Measurements from ENCODE around the gene ERVW-1.
"Not testable (repeated sequence)": the region's sequence is repeated elsewhere in the genome, so short reads cannot be mapped to it uniquely, and the experiment has no call there.

The ERVW-1 gene, protein sequence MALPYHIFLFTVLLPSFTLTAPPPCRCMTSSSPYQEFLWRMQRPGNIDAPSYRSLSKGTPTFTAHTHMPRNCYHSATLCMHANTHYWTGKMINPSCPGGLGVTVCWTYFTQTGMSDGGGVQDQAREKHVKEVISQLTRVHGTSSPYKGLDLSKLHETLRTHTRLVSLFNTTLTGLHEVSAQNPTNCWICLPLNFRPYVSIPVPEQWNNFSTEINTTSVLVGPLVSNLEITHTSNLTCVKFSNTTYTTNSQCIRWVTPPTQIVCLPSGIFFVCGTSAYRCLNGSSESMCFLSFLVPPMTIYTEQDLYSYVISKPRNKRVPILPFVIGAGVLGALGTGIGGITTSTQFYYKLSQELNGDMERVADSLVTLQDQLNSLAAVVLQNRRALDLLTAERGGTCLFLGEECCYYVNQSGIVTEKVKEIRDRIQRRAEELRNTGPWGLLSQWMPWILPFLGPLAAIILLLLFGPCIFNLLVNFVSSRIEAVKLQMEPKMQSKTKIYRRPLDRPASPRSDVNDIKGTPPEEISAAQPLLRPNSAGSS

DNA sequence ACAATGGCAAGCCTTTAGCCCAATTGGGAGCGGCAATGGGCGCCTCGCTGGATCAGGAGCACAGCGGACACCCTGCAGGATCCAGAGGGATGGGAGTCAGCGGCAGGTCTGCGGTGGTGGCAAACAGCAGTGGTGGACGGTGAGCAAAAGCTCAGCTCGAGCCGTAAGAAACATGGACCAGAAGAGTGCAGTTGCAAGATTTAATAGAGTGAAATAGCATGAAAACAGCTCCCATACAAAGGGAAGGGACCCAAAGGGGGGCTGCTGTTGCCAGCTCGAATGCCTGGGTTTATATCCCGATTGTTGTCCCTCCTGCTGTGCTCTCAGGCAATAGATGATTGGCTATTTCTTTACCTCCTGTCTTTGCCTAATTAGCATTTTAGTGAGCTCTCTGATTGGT, at the start of gene ERVW-1:
Gene ERVW-1 (minus strand): TSS at position 266 of the 400 bp plus-strand sequence. CDS start 7,565 bp downstream, outside the sequence.
- not testable (repeated sequence) for H3K4me3 ChIP-seq (replicated peaks in 1 of 2; ENCODE audit: low read depth in 2 of 2, low read length in 2 of 2); DNase-seq (ENCODE audit: low read depth in 2 of 2)

DNA sequence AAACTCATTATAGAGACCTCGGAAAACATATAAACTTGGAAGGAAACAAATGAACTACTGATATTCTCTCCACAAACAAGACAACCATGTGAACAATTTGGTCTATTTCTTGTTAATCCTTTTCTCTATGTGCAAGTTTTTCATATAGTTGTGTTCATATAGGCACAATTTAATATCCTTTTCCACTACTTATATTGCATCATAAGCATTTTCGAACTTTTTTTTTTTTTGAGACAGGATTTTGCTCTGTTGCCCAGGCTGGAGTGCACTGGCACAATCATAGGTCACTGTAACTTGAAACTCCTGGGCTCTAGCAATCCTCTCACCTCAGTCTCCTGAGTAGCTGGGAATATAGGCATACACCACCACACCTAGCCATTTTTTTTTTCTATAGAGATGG, 45.4 kb upstream of the ERVW-1 start:
- TF ChIP-seq, protein P1, sequence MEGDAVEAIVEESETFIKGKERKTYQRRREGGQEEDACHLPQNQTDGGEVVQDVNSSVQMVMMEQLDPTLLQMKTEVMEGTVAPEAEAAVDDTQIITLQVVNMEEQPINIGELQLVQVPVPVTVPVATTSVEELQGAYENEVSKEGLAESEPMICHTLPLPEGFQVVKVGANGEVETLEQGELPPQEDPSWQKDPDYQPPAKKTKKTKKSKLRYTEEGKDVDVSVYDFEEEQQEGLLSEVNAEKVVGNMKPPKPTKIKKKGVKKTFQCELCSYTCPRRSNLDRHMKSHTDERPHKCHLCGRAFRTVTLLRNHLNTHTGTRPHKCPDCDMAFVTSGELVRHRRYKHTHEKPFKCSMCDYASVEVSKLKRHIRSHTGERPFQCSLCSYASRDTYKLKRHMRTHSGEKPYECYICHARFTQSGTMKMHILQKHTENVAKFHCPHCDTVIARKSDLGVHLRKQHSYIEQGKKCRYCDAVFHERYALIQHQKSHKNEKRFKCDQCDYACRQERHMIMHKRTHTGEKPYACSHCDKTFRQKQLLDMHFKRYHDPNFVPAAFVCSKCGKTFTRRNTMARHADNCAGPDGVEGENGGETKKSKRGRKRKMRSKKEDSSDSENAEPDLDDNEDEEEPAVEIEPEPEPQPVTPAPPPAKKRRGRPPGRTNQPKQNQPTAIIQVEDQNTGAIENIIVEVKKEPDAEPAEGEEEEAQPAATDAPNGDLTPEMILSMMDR (IDR thresholded peaks at IDR 0.05; ENCODE audit: low read depth, low read length), result no peak
- DNase-seq (ENCODE audit: low read depth in 2 of 2), result no peak

DNA sequence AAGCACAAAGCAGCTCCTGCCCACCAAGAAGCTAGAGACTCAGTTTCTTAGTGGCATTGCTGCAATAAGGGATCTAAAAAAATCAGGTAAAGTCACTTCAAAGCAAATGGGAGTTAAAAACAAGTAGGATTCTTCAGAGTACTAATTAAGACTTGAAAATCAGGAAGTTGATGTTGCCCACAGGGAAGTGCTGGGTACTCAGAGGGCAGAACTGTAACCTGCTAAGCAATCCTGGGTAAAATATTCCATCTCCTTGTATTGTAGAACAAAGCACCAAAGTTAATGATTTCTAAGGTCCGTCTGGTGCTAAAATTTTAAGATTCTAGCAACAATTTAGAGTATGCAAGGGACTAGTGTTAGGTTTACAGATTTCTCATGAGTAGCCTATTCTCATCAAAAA, 42.3 kb upstream of the ERVW-1 start:
- TF ChIP-seq, protein P1 (IDR thresholded peaks at IDR 0.05; ENCODE audit: low read depth, low read length), result no peak
- no peak overlapping the region for H3K4me3 ChIP-seq (replicated peaks in 1 of 2; ENCODE audit: low read depth in 2 of 2, low read length in 2 of 2)
- no peak for DNase-seq (ENCODE audit: low read depth in 2 of 2)

More for the DNA sequence above, 45.4 kb upstream of the ERVW-1 start:
- no peak overlapping the region for H3K4me3 ChIP-seq (replicated peaks in 1 of 2; ENCODE audit: low read depth in 2 of 2, low read length in 2 of 2)

DNA sequence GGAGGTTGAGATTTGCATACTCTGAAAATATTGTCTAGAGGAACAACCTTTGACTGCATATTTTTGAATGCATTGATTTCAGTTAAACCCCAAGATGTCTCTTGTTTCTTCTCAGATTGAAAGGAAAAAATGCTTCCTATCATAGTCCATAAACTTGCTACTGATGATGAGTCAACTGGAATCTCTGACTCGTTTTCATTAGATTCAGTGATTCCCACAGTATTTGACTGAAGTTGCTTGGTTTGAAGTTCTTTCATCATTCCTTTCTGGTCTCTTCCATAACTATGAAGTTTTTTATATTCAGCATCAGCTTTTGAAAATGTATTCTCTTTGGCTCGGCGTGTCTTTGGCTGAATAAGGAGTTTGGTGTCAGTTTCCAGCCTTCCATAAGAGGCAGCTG, 39.9 kb upstream of the ERVW-1 start:
- DNase-seq (ENCODE audit: low read depth in 2 of 2), result peak in 1 of 2 donors; percentile 6
- TF ChIP-seq, protein P1 (IDR thresholded peaks at IDR 0.05; ENCODE audit: low read depth, low read length), result no peak

DNA sequence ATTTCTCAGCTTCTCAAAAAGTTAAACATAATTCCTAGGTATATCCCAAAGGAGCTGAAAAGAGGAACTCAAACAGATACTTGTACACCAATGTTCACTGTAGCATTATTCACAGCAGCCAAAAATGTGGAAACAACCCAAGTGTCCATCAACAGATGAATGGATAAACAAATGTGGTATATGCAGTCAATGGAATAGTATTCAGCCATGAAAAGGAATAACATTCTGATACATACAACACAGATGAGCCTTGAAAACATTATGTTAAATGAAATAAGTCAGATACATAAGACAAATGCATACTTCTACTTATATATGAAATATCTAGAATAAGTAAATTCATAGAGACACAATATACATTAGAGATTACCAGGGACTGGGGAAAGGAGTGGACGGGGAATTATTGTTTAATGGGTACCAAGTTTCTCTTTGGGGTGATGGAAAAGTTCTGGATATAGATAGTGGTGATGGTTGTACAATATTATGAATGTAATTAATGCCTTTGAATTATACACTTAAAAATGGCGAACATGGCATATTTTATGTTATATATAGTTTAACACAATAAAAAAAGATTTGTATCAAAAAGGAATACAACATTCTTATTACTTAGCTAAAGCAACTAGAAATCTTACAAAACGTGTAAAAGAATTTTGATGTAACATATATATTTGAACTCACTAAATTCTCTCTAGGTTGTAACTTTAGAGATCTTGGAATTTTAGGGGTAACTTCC, 35.6 kb upstream of the ERVW-1 start:
- H3K4me3 ChIP-seq (replicated peaks in 1 of 2; ENCODE audit: low read depth in 2 of 2, low read length in 2 of 2), result no peak overlapping the region
- no peak for DNase-seq (ENCODE audit: low read depth in 2 of 2)
- TF ChIP-seq, protein P1 (IDR thresholded peaks at IDR 0.05; ENCODE audit: low read depth, low read length), result no peak

More for the DNA sequence above, 39.9 kb upstream of the ERVW-1 start:
- no peak overlapping the region for H3K4me3 ChIP-seq (replicated peaks in 1 of 2; ENCODE audit: low read depth in 2 of 2, low read length in 2 of 2)

DNA sequence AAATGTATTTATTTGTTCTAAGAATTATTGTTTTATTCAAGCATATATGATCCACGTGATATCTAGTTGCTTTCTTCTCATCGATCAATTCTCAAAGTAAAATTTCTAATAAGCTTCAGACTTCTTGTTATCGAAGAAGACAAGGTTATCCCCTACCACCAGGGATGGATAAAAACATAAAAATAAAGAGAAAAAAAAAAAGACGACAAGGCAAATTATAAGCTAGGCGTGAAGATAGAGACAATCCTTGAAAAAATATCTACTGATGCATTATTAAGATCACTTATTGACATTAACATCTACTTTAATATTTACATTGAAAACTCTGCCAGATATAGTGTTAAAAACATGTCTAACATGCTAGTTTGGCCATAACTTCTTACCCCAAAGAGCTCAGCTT, 31.2 kb upstream of the ERVW-1 start:
- TF ChIP-seq, protein P1 (IDR thresholded peaks at IDR 0.05; ENCODE audit: low read depth, low read length), result no peak
- no peak overlapping the region for H3K4me3 ChIP-seq (replicated peaks in 1 of 2; ENCODE audit: low read depth in 2 of 2, low read length in 2 of 2)
- no peak for DNase-seq (ENCODE audit: low read depth in 2 of 2)

DNA sequence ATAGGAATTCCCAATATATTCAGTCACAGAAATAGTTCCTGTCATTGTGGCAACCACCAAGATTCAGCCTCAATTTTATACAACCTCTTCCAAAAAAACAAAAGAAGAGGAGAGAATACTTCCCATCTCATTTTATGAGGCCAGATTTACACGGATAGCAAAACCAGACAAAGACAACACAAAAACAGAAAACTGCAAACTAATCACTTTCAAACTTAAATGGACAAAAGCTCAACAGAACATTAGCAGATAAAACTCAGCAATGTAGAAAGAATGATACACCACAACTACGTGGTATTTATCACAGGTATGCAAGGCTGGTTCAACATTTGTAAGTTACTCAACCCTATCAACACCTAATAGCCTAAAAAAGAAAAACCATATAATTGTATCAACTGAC, 28.6 kb upstream of the ERVW-1 start:
- no peak for DNase-seq (ENCODE audit: low read depth in 2 of 2)
- H3K4me3 ChIP-seq (replicated peaks in 1 of 2; ENCODE audit: low read depth in 2 of 2, low read length in 2 of 2), result no peak overlapping the region
- TF ChIP-seq, protein P1 (IDR thresholded peaks at IDR 0.05; ENCODE audit: low read depth, low read length), result no peak
